GM23338 (cell line): Measurements from ENCODE around the gene EYS. TPM values are rescaled to one million over a fixed set of nuclear protein-coding genes. Genes with fewer than 3 reads are reported as not detected.

Experiments
- ATAC-seq: fragments of 200-7000 bp; cut with Tn5 transposase; 3 replicates; pipeline ENCODE4 v1.9.1; 2020
- DNase-seq: peaks from one replicate; pipeline ENCODE4 v3.0.0-alpha.2; 2015; ENCODE audit warnings: low spot score
- H2AFZ ChIP-seq: fragments of 200-600 bp; sonication (generic); 2 replicates; pipeline ENCODE4 v1.8.0; 2016; ENCODE audit warnings: antibody characterized with exemption, mild to moderate bottlenecking, moderate library complexity
- H3F3A ChIP-seq: fragments of 200-600 bp; sonication (generic); replicated peaks from 2 replicates; pipeline ENCODE4 v1.8.0; 2017; ENCODE audit warnings: antibody characterized with exemption, mixed run types, low read depth
- H3K27ac ChIP-seq: fragments of 200-600 bp; sonication (generic); 2 replicates; pipeline ENCODE4 v1.6.1; 2016; ENCODE audit warnings: low read depth
- H3K27me3 ChIP-seq: fragments of 200-600 bp; sonication (generic); 2 replicates; pipeline ENCODE4 v1.8.0; 2016; ENCODE audit warnings: mild to moderate bottlenecking, mixed run types, moderate library complexity; ENCODE audit not compliant: insufficient read depth
- H3K36me3 ChIP-seq: fragments of 200-600 bp; sonication (generic); 2 replicates; pipeline ENCODE4 v1.8.0; 2016; ENCODE audit warnings: mild to moderate bottlenecking; ENCODE audit not compliant: insufficient read depth
- H3K4me1 ChIP-seq: fragments of 200-600 bp; sonication (generic); 2 replicates; pipeline ENCODE4 v1.8.0; 2016; ENCODE audit warnings: mild to moderate bottlenecking, moderate library complexity; ENCODE audit not compliant: insufficient read depth
- H3K4me2 ChIP-seq: fragments of 200-600 bp; sonication (generic); 2 replicates; pipeline ENCODE4 v1.7.1; 2017; ENCODE audit warnings: mixed run types
- H3K4me3 ChIP-seq: fragments of 200-600 bp; sonication (generic); 2 replicates; pipeline ENCODE4 v1.6.1; 2016; ENCODE audit warnings: mixed run types
- H3K79me2 ChIP-seq: fragments of 200-600 bp; sonication (generic); replicated peaks from 2 replicates; pipeline ENCODE4 v1.8.0; 2017; ENCODE audit warnings: mild to moderate bottlenecking; ENCODE audit not compliant: insufficient read depth
- H3K9me2 ChIP-seq: fragments of 200-600 bp; sonication (generic); 2 replicates; pipeline ENCODE4 v1.8.0; 2017; ENCODE audit not compliant: insufficient read depth
- H4K20me1 ChIP-seq: fragments of 200-600 bp; sonication (generic); replicated peaks from 2 replicates; pipeline ENCODE4 v1.8.0; 2017; ENCODE audit warnings: mild to moderate bottlenecking; ENCODE audit not compliant: insufficient read depth
- H3K27ac Mint-ChIP-seq: 2 replicates; pipeline ENCODE4 v1.8.0; 2020; ENCODE audit warnings: inconsistent platforms, mild to moderate bottlenecking, moderate library complexity, mixed read lengths
- H3K27me3 Mint-ChIP-seq: 3 replicates; pipeline ENCODE4 v1.8.0; 2022; ENCODE audit warnings: low read depth, mild to moderate bottlenecking, moderate library complexity, mixed read lengths, inconsistent platforms; ENCODE audit not compliant: insufficient read depth, poor library complexity
- H3K36me3 Mint-ChIP-seq: 3 replicates; pipeline ENCODE4 v1.8.0; 2021; ENCODE audit warnings: low read depth, mild to moderate bottlenecking, inconsistent platforms, moderate library complexity, mixed read lengths
- H3K4me1 Mint-ChIP-seq: 3 replicates; pipeline ENCODE4 v1.8.0; 2020; ENCODE audit warnings: mild to moderate bottlenecking, inconsistent platforms, mixed read lengths
- H3K4me3 Mint-ChIP-seq: 3 replicates; pipeline ENCODE4 v1.8.0; 2021; ENCODE audit warnings: moderate library complexity, mild to moderate bottlenecking, inconsistent platforms, mixed read lengths
- H3K9me3 Mint-ChIP-seq: 3 replicates; pipeline ENCODE4 v1.8.0; 2020; ENCODE audit warnings: moderate library complexity, mild to moderate bottlenecking, inconsistent platforms, mixed read lengths
- CREB1 ChIP-seq: fragments of 250-450 bp; sonication (Bioruptor Pico); IDR thresholded peaks from 2 replicates; pipeline ENCODE4 v1.5.0; 2020; ENCODE audit warnings: low read depth, mild to moderate bottlenecking, moderate library complexity
- CTCF ChIP-seq, 2 experiments: fragments of 200-600 bp in 1 of 2; sonication (generic) in 1 of 2; conservative IDR thresholded peaks; 2 replicates each; pipeline versions ENCODE4 v1.5.1 to v1.6.1; 2016 to 2017; ENCODE audit warnings: antibody characterized with exemption in 2 of 2, low read depth in 2 of 2, mild to moderate bottlenecking in 2 of 2, moderate library complexity in 1 of 2
- ETS1 ChIP-seq: IDR thresholded peaks from 2 replicates; pipeline ENCODE4 v1.6.1; 2016; ENCODE audit warnings: antibody characterized with exemption
- EZH2 ChIP-seq: fragments of 200-600 bp; sonication (generic); IDR thresholded peaks from one replicate; pipeline ENCODE4 v1.8.0; 2017; ENCODE audit warnings: antibody characterized with exemption, mild to moderate bottlenecking, low read depth; ENCODE audit not compliant: unreplicated experiment
- EZH2phosphoT487 ChIP-seq: fragments of 200-600 bp; sonication (generic); IDR thresholded peaks from one replicate; pipeline ENCODE4 v1.8.1; 2018; ENCODE audit warnings: antibody characterized with exemption; ENCODE audit not compliant: unreplicated experiment
- JUNB ChIP-seq: IDR thresholded peaks from one replicate; pipeline ENCODE4 v1.6.1; 2016; ENCODE audit warnings: antibody characterized with exemption; ENCODE audit not compliant: unreplicated experiment
- NANOG ChIP-seq: IDR thresholded peaks from 2 replicates; pipeline ENCODE4 v1.6.1; 2016; ENCODE audit warnings: antibody characterized with exemption, borderline replicate concordance
- POLR2AphosphoS5 ChIP-seq: IDR thresholded peaks from 2 replicates; pipeline ENCODE4 v1.6.1; 2016; ENCODE audit warnings: antibody characterized with exemption, low read depth
- REST ChIP-seq: IDR thresholded peaks from one replicate; pipeline ENCODE4 v1.6.1; 2018; ENCODE audit warnings: antibody characterized with exemption; ENCODE audit not compliant: unreplicated experiment
- STAT1 ChIP-seq: IDR thresholded peaks from one replicate; pipeline ENCODE4 v1.6.1; 2016; ENCODE audit warnings: antibody characterized with exemption; ENCODE audit not compliant: unreplicated experiment
- ZNF114 ChIP-seq: fragments of 250-450 bp; sonication (Bioruptor Pico); IDR thresholded peaks from 2 replicates; pipeline ENCODE4 v1.5.0; 2020; ENCODE audit warnings: mild to moderate bottlenecking, moderate library complexity
- ZNF331 ChIP-seq: fragments of 250-450 bp; sonication (Bioruptor Pico); IDR thresholded peaks from 2 replicates; pipeline ENCODE4 v1.5.0; 2020; ENCODE audit warnings: low read depth, mild to moderate bottlenecking, moderate library complexity
- ZNF462 ChIP-seq: fragments of 250-450 bp; sonication (Bioruptor Pico); IDR thresholded peaks from 2 replicates; pipeline ENCODE4 v1.5.0; 2020; ENCODE audit warnings: mild to moderate bottlenecking, moderate library complexity
- polyA plus RNA-seq: library from polyadenylated mRNA; unstranded; fragments of >200 nt; fragmentation: Nextera tagmentation; extraction: Ambion mirVana; gene quantifications from 2 replicates; pipeline ENCODE4 v1.2.1, GENCODE V29; 2016
- total RNA-seq: library from RNA; depleted of rRNA; stranded (reverse); fragments of >200 nt; shearing (Covaris generic); gene quantifications from 2 replicates; pipeline ENCODE4 v1.2.3, GENCODE V29; 2014

Gene EYS
- total and polyA plus RNA-seq, 2 experiments from 2014 or later: 0.38 to 0.52 TPM

GRCh38 chr6:63864061-63864460 lies 1843.0 kb downstream of the EYS start:
- Histone ChIP-seq H3K4me2 (no peak overlapping the region), H2AFZ (no peak overlapping the region), H3K79me2 (no peaks in the 10 kb centered on the region), H3K9me2 (no peaks in the 10 kb centered on the region), H3F3A (no peaks in the 10 kb centered on the region), H3K27me3 (no peaks in the 10 kb centered on the region), H3K36me3 (no peaks in the 10 kb centered on the region), H3K27ac (no peak overlapping the region), H3K4me3 (no peak overlapping the region), H3K4me1 (no peaks in the 10 kb centered on the region), H4K20me1 (no peaks in the 10 kb centered on the region)
- Mint-ChIP-seq H3K27me3 (peaks cover 2% of the 10 kb centered on the region), H3K4me3 (no peak overlapping the region), H3K4me1 (no peaks in the 10 kb centered on the region), H3K9me3 (peaks cover 3% of the 10 kb centered on the region; the same call in 1 of the 3 replicates), H3K36me3 (no peaks in the 10 kb centered on the region), H3K27ac (no peak overlapping the region)
- DNase-seq (no peak), ATAC-seq (no peak)
- TF ChIP-seq ETS1 (no peak), EZH2 (no peak), ZNF331 (no peak), ZNF462 (no peak), CREB1 (CRISPR knock-in tag) (no peak), POLR2AphosphoS5 (no peak), ZNF114 (no peak), EZH2phosphoT487 (no peak), JUNB (no peak), STAT1 (no peak), CTCF (conservative IDR thresholded peaks at IDR 0.05; ENCODE audit: low read depth in 2 of 2) (no peak), REST (no peak), NANOG (no peak)
